ENCODE results near the gene NAV2. TPM values are rescaled to one million over a fixed set of nuclear protein-coding genes. Genes with fewer than 3 reads are reported as not detected.
A peak's percentile ranks its signal among the peaks of the same experiment; 100 is the strongest.

The NAV2 gene
- total RNA-seq, 1 donor from 2014 or later, result 9.1 TPM

DNA sequence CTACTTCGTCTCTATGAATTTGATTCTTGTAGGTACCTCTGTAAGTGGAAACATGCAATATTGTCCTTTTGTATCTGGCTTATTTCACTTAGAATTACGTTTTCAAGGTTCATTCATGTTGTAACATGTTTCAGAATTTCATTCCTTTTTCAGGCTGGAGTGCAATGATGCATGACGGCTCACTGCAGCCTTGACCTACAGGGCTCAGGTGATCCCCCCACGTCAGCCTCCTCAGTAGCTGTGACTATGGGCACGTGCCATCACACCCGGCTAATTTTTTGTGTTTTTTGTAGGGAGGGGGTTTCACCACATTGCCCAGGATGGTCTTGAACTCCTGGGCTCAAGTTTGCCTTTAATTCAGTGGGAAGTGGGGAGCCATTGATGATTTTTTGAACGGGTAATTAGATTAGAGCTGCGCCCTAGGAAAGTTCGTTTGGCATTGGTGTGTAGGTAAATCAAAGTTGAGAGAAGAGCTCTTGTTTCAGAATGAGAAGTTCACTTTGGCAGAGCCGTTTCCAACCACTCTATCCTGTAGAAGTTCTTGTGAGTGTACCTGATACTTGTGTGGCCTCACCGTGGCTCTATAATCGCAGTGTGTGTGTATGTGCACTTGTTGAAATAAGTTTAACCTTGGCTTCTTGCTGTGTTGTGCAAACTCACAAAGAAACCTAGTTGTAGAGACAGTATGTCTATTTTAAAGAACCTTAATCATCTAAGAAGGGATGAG is 115.9 kb downstream of the NAV2 start:
- no peak for DNase-seq (ENCODE audit: low read depth)

DNA sequence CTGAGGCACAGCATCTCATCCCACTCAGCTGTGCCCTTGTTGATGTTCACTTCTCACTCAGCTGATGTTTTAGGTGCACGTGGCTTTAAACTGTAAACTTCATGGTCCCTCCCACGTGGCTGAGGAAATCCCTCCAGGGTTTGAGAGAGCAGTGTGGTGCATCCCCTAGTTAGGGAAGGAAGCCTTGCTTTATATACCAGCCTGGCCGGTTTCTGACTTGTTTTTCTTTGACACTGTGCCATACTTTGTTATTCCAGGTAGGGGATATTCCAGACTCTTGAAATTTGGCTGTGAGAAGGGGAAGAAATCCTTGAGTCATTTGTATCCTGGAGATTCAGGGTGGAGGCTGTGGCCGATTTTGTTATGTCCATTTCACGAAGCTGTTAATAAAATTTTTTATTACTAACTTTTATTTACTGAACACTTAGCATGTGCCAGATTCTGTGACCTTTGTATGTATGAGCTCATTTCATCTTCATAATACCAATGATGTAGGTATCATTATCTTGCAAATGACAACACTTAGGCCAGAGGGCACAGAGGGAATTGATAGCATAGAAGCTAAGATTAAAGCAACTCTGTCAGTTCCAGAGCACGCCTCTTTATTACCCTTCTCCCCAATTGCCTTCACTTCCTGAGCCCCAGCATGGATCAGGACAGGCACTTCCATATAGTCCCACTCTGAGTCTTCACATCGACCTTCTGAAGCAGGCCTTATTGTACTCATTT is 116.6 kb downstream of the NAV2 start:
- no peak for DNase-seq (ENCODE audit: low read depth)

GRCh38 chr11:19832086-19832750 is 119.6 kb downstream of the NAV2 start:
- no peak for DNase-seq (ENCODE audit: low read depth)

DNA sequence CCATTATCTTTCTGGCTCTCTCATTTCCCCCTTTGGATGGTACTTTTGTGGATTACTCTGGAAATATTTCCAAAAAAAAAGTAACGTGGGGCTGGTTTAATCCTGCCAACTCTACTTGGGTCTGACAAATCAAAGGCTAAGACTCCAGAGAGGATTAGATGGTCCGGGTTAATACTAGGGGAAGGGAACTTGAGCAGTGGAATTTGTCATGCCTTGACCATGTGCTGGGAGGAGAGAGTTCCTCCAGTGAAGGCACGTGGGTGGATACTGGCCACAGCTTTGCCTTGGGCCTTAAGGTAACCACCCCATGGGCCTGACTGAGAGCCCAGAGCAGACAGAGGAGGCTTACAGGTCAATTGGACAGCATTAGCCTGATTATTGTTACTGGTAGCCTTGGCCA is 120.3 kb downstream of the NAV2 start:
- no peak for DNase-seq (ENCODE audit: low read depth)

GRCh38 chr11:19834771-19835170 is 122.1 kb downstream of the NAV2 start:
- no peak for DNase-seq (ENCODE audit: low read depth)

- no peak for DNase-seq (ENCODE audit: low read depth)
These were observed 124.0 kb downstream of the NAV2 start for GRCh38 chr11:19836666-19837065.

GRCh38 chr11:19838994-19839768 is 126.5 kb downstream of the NAV2 start:
- DNase-seq (ENCODE audit: low read depth), result no peak

DNA sequence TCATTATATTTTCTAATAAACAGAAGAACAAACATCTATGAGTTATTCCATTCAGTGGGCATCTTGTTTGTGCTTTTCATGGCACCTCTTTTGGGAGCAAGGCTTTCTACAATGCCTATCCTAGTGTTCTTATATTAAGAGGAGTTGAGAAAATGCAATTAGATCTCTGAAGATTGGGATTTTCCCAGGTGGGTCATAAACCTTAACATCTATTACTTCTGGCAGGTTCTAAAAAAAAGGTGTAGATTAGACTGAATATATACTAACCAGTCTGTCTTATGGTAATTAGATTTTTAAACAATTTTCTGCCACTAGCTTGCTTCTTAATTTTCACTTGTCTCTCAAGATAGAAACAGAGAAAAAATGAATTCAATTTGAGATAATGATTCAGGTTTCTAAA is 128.3 kb downstream of the NAV2 start:
- no peak for DNase-seq (ENCODE audit: low read depth)

DNA sequence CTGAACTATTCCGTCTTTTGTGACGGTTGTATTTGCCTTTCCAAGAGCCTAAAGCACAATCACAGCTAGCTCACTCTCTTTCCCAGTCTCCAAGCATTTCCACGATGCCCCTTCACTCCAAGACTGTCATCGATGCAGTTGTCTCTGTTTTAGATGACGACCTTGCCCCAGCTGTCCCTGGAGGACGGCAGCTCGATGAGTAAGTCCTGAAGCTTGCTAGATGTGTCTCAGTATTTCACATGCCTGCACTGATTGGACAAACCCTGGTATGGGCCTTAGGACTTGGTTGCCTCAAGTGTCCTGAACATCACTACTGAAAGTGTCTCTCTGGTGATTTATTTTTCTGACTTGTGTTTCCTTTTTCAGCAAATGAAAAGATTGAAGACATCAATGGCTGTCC is 129.9 kb downstream of the NAV2 start:
- DNase-seq (ENCODE audit: low read depth), result peak; percentile 96

- no peak for DNase-seq (ENCODE audit: low read depth)
These were observed 130.4 kb downstream of the NAV2 start for GRCh38 chr11:19843079-19843478.

DNA sequence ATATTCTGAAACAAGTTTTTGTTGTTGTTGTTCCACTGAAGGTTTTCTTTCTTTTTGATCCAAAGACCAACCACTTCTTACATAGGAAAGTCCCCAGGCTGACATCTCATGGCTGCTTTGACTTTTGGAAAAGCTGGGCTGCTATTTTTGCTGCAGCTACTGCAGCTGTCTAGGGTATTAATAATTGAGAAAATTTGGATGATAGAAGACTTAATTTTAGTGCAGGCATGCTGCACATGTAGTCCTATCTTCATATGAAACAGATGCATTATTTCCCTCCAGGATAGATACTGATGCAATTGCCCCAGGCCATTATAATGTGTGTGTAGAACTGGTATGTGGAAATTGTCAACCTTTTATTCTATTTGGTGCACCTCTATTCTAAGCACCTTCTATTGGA is 131.4 kb downstream of the NAV2 start:
- peak; percentile 66 for DNase-seq (ENCODE audit: low read depth)

- DNase-seq (ENCODE audit: low read depth), result no peak
These were observed 132.2 kb downstream of the NAV2 start for GRCh38 chr11:19844806-19845205.

GRCh38 chr11:19845626-19846025 is 133.0 kb downstream of the NAV2 start:
- peak; percentile 73 for DNase-seq (ENCODE audit: low read depth)

- DNase-seq (ENCODE audit: low read depth), result no peak
These were observed 134.1 kb downstream of the NAV2 start for GRCh38 chr11:19846654-19847305.

DNA sequence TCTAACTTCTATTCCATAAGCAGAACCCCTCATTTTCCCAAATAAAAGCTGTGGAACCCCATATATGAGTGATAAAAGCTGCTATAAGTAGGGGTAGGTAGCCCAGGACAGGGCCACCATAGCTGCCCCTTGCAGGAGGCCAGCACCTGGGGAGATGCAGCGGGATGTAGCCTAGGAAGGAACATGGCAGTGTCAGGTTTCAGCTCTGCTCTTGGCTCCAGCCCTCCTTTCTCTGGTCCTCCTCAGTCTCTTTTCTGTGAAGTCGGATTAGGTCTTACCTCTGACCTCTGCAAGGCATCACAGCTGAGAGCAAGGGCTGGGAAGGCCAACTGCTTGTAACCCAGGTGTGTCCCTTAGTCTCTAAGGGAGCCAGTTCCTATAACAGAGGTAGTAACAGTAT is 135.6 kb downstream of the NAV2 start:
- no peak for DNase-seq (ENCODE audit: low read depth)

GRCh38 chr11:19849107-19849789 is 136.6 kb downstream of the NAV2 start:
- peak; percentile 97 for DNase-seq (ENCODE audit: low read depth)

GRCh38 chr11:19849947-19850593 is 137.4 kb downstream of the NAV2 start:
- peak; percentile 65 for DNase-seq (ENCODE audit: low read depth)

DNA sequence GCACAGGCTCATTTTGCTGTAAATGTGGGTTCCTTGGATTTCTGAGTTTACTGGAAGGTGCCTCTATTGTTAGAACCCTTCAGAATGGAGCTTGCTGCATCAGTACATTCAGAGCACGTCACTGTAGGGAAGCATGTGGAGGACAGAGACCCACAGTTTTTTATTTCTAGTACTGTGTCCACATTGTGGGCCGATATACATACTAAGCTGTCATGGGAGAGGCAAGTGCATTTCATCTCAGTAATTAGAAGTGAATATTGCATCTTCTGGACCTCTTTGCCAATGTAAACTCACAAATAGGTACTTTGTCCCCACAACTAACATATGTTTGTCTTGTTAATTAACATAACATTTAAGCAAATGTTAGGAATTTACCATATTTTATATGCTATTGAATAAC is 139.7 kb downstream of the NAV2 start:
- no peak for DNase-seq (ENCODE audit: low read depth)

DNA sequence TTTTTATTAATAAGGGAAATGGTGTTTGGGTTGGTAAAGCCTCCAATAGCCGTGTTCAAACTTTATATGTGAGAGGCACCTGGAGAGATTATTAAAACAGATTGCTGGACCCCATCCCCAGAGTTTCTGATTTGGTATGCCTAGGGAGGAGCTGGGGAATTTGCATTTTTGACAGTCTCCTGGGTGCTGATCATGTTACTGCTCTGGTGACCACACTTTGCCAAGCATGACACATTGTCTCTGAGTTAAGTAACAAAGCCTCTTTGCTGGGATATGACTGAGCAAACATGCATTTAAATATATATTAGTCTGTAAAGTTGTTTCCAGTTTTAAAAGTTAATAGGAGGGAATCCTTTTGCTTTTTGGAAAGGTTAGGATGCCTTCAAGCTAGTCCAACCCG is 140.4 kb downstream of the NAV2 start:
- DNase-seq (ENCODE audit: low read depth), result peak; percentile 71

GRCh38 chr11:19853920-19854319 is 141.3 kb downstream of the NAV2 start:
- no peak for DNase-seq (ENCODE audit: low read depth)

Data from myocyte (in vitro differentiated cells).